ENCODE measurements around the gene TSPAN19. TPM values are rescaled to one million over a fixed set of nuclear protein-coding genes. Genes with fewer than 3 reads are reported as not detected.

Gene TSPAN19
- total RNA-seq, 1 experiment from 2014 or later, result not detected

DNA sequence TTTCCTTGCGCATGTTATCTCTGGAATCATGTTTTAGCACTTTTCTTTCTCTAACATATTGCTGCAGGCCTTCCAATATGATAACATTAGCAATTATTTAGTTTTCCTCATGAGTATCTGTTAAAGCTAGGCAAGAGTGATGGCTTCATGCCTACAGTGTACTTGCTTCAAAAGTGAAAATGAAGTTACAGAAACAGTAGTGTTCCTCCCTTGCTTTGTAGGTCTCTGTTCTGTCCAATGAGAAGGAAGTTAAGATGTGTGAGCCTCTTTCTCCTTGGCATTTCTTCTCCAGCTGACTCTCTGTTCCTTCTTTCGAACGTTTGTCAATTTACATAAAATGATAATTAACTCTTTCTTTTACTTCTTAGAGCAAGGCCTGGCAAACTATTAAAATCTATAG is 22.3 kb upstream of the TSPAN19 start:
- H3K36me3 Mint-ChIP-seq (ENCODE audit: insufficient read depth in 1 of 3, low read depth in 3 of 3), result no peaks in the 10 kb centered on the region

More for the DNA sequence above, 22.3 kb upstream of the TSPAN19 start:
- WGBS (ENCODE audit: extremely low coverage, insufficient read length, low lambda C conversion rate), result no CpG with 5 or more reads among the region's 3 CpGs
- H3K4me2 ChIP-seq (ENCODE audit: insufficient read depth, insufficient read length, low read length), result no peak overlapping the region
- H2AK5ac ChIP-seq (ENCODE audit: insufficient read length, low read length), result no peak overlapping the region
- H3K56ac ChIP-seq (ENCODE audit: insufficient read length, low read depth, low read length), result no peak overlapping the region
- no peaks in the 10 kb centered on the region for H3K23me2 ChIP-seq (ENCODE audit: insufficient read length, low read depth, low read length, poor library complexity, severe bottlenecking)
- no peak overlapping the region for H3K23ac ChIP-seq (ENCODE audit: insufficient read length, low read depth, low read length)
- H3K79me2 ChIP-seq (ENCODE audit: insufficient read depth, low read length), result no peaks in the 10 kb centered on the region
- H4K5ac ChIP-seq (ENCODE audit: insufficient read length, low read depth, low read length), result no peak overlapping the region
- no peak overlapping the region for H2BK12ac ChIP-seq (ENCODE audit: insufficient read length, low read depth, low read length)
- H4K91ac ChIP-seq (ENCODE audit: insufficient read length, low read depth, low read length), result no peak overlapping the region
- H3K9me3 ChIP-seq (ENCODE audit: control insufficient read depth, low read depth, low read length), result no peaks in the 10 kb centered on the region
- H2BK5ac ChIP-seq (ENCODE audit: insufficient read length, low read length), result no peak overlapping the region
- H3K4me1 ChIP-seq (ENCODE audit: insufficient read depth, low read length), result no peaks in the 10 kb centered on the region
- H3K79me1 ChIP-seq (ENCODE audit: insufficient read depth, low read depth, low read length, poor library complexity, severe bottlenecking), result no peaks in the 10 kb centered on the region
- no peak overlapping the region for H3K4me3 Mint-ChIP-seq
- no peaks in the 10 kb centered on the region for H3K4me1 Mint-ChIP-seq
- no peak overlapping the region for H3K27ac Mint-ChIP-seq
- H3K14ac ChIP-seq (ENCODE audit: insufficient read depth, low read length), result no peak overlapping the region
- H3K4ac ChIP-seq (ENCODE audit: low read depth, low read length), result no peak overlapping the region
- DNase-seq, result no peak
- H3K27me3 Mint-ChIP-seq (ENCODE audit: low read depth), result peaks cover 2% of the 10 kb centered on the region; the same call in 1 of the 2 replicates
- H2BK120ac ChIP-seq (ENCODE audit: low read depth, low read length, poor library complexity, severe bottlenecking), result no peak overlapping the region
- no peak overlapping the region for H3K27ac ChIP-seq (ENCODE audit: insufficient read length, low read depth, low read length)
- H3K9me3 Mint-ChIP-seq, result no peaks in the 10 kb centered on the region
- no peaks in the 10 kb centered on the region for H4K20me1 ChIP-seq (ENCODE audit: control insufficient read depth, insufficient read depth, insufficient read length)
- no peak overlapping the region for H3K9ac ChIP-seq (ENCODE audit: extremely low read depth, insufficient read length, low read length)
- no peak overlapping the region for H3K18ac ChIP-seq (ENCODE audit: insufficient read length, low read depth, low read length)
- TF ChIP-seq, protein P1, sequence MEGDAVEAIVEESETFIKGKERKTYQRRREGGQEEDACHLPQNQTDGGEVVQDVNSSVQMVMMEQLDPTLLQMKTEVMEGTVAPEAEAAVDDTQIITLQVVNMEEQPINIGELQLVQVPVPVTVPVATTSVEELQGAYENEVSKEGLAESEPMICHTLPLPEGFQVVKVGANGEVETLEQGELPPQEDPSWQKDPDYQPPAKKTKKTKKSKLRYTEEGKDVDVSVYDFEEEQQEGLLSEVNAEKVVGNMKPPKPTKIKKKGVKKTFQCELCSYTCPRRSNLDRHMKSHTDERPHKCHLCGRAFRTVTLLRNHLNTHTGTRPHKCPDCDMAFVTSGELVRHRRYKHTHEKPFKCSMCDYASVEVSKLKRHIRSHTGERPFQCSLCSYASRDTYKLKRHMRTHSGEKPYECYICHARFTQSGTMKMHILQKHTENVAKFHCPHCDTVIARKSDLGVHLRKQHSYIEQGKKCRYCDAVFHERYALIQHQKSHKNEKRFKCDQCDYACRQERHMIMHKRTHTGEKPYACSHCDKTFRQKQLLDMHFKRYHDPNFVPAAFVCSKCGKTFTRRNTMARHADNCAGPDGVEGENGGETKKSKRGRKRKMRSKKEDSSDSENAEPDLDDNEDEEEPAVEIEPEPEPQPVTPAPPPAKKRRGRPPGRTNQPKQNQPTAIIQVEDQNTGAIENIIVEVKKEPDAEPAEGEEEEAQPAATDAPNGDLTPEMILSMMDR (conservative IDR thresholded peaks at IDR 0.05), result no peak
- H4K8ac ChIP-seq (replicated peaks; ENCODE audit: insufficient read length, low read depth, low read length), result no peak overlapping the region
- no peak overlapping the region for H2AFZ ChIP-seq (ENCODE audit: low read length)
- no peak overlapping the region for H3T11ph ChIP-seq (ENCODE audit: low read length)
- H2BK15ac ChIP-seq (ENCODE audit: low read depth, low read length), result no peak overlapping the region
- H3K27me3 ChIP-seq (ENCODE audit: insufficient read depth, low read length), result no peaks in the 10 kb centered on the region
- H2BK20ac ChIP-seq (ENCODE audit: low read depth, low read length, poor library complexity, severe bottlenecking), result no peak overlapping the region
